Mesenchymal stem cell (in vitro differentiated cells and primary cell): ENCODE results near the gene PODXL.

Experiments used
- DNase-seq: peaks from one replicate; pipeline ENCODE4 v3.0.0-alpha.2; 2013
- H2AFZ ChIP-seq: one replicate; pipeline ENCODE4 v1.6.1; 2013; ENCODE audit warnings: low read depth, mild to moderate bottlenecking, control low read depth, inconsistent platforms, low read length, moderate library complexity
- H2AK5ac ChIP-seq: 2 replicates; pipeline ENCODE4 v1.6.1; 2013; ENCODE audit warnings: low read length, moderate library complexity, mild to moderate bottlenecking, inconsistent platforms; ENCODE audit not compliant: severe bottlenecking
- H2BK120ac ChIP-seq: one replicate; pipeline ENCODE4 v1.6.1; 2013; ENCODE audit warnings: low read depth, mild to moderate bottlenecking, inconsistent platforms, low read length, moderate library complexity
- H2BK12ac ChIP-seq, 2 experiments: one replicate each; pipeline ENCODE4 v1.6.1; 2013; ENCODE audit warnings: inconsistent platforms in 2 of 2, low read length in 2 of 2, mild to moderate bottlenecking in 2 of 2, moderate library complexity in 2 of 2, control low read depth in 1 of 2
- H2BK15ac ChIP-seq: one replicate; pipeline ENCODE4 v1.6.1; 2013; ENCODE audit warnings: mild to moderate bottlenecking, low read depth, inconsistent platforms; ENCODE audit not compliant: poor library complexity, severe bottlenecking
- H2BK5ac ChIP-seq: 2 replicates; pipeline ENCODE4 v1.6.1; 2013; ENCODE audit warnings: low read depth, mild to moderate bottlenecking, low read length, control low read depth, inconsistent platforms; ENCODE audit not compliant: poor library complexity, severe bottlenecking
- H3K14ac ChIP-seq, 2 experiments: one replicate each; pipeline ENCODE4 v1.6.1; 2013; ENCODE audit warnings: inconsistent platforms in 2 of 2, low read length in 2 of 2, control low read depth in 1 of 2, mild to moderate bottlenecking in 1 of 2, moderate library complexity in 1 of 2
- H3K18ac ChIP-seq, 2 experiments: one replicate each; pipeline ENCODE4 v1.6.1; 2013; ENCODE audit warnings: inconsistent platforms in 2 of 2, low read length in 2 of 2, control low read depth in 1 of 2, low read depth in 1 of 2, mild to moderate bottlenecking in 1 of 2
- H3K23ac ChIP-seq, 2 experiments: one replicate each; pipeline ENCODE4 v1.6.1; 2013; ENCODE audit warnings: inconsistent platforms in 2 of 2, low read length in 2 of 2, mild to moderate bottlenecking in 2 of 2, moderate library complexity in 2 of 2, control low read depth in 1 of 2
- H3K27ac ChIP-seq: 2 replicates; pipeline ENCODE4 v1.5.1; 2013; ENCODE audit warnings: mild to moderate bottlenecking, moderate library complexity, low read length, control low read depth, inconsistent platforms; ENCODE audit not compliant: poor library complexity, severe bottlenecking
- H3K27me3 ChIP-seq, 2 experiments: 2 replicates each; pipeline versions ENCODE4 v1.6.1 to v1.7.0; 2013; ENCODE audit warnings: low read length in 2 of 2, mild to moderate bottlenecking in 2 of 2, moderate library complexity in 2 of 2, control low read depth in 1 of 2, inconsistent platforms in 1 of 2; ENCODE audit not compliant: control insufficient read depth in 1 of 2, insufficient read depth in 1 of 2
- H3K36me3 ChIP-seq, 2 experiments: 2 replicates each; pipeline versions ENCODE4 v1.6.1 to v1.7.0; 2013; ENCODE audit warnings: low read length in 2 of 2, control low read depth in 1 of 2, inconsistent platforms in 1 of 2, low read depth in 1 of 2, mild to moderate bottlenecking in 1 of 2; ENCODE audit not compliant: insufficient read depth in 2 of 2, control insufficient read depth in 1 of 2
- H3K4ac ChIP-seq, 2 experiments: one replicate each; pipeline ENCODE4 v1.6.1; 2013; ENCODE audit warnings: inconsistent platforms in 2 of 2, low read length in 2 of 2, mild to moderate bottlenecking in 2 of 2, moderate library complexity in 2 of 2, control low read depth in 1 of 2, low read depth in 1 of 2
- H3K4me1 ChIP-seq: 2 replicates; pipeline ENCODE4 v1.6.1; 2013; ENCODE audit warnings: low read depth, low read length, control low read depth; ENCODE audit not compliant: control insufficient read depth, insufficient read depth
- H3K4me2 ChIP-seq: 2 replicates; pipeline ENCODE4 v1.6.1; 2013; ENCODE audit warnings: low read length, mild to moderate bottlenecking, inconsistent platforms; ENCODE audit not compliant: poor library complexity, severe bottlenecking
- H3K4me3 ChIP-seq, 2 experiments: 2 replicates each; pipeline versions ENCODE4 v1.5.1 to v1.7.0; 2013; ENCODE audit warnings: low read length in 2 of 2, mild to moderate bottlenecking in 2 of 2, control low read depth in 1 of 2, low read depth in 1 of 2; ENCODE audit not compliant: insufficient read depth in 1 of 2
- H3K79me1 ChIP-seq: replicated peaks from 2 replicates; pipeline ENCODE4 v1.6.1; 2013; ENCODE audit warnings: mild to moderate bottlenecking, control low read depth, low read length, inconsistent platforms; ENCODE audit not compliant: poor library complexity, severe bottlenecking
- H3K9ac ChIP-seq: 2 replicates; pipeline ENCODE4 v1.7.0; 2013; ENCODE audit warnings: mild to moderate bottlenecking, low read length, moderate library complexity
- H3K9me3 ChIP-seq: 2 replicates; pipeline ENCODE4 v1.7.0; 2013; ENCODE audit warnings: mild to moderate bottlenecking, low read length; ENCODE audit not compliant: control insufficient read depth
- H4K8ac ChIP-seq: one replicate; pipeline ENCODE4 v1.6.1; 2013; ENCODE audit warnings: inconsistent platforms, mild to moderate bottlenecking, low read length, moderate library complexity
- H4K91ac ChIP-seq: one replicate; pipeline ENCODE4 v1.6.1; 2013; ENCODE audit warnings: mild to moderate bottlenecking, low read length, inconsistent platforms
- WGBS: methylation state at CpG from one replicate; pipeline ENCODE4 v1.1.7; 2013; ENCODE audit warnings: mixed read lengths; 5-methylcytosine and 5-hydroxymethylcytosine counted together

PODXL gene

DNA sequence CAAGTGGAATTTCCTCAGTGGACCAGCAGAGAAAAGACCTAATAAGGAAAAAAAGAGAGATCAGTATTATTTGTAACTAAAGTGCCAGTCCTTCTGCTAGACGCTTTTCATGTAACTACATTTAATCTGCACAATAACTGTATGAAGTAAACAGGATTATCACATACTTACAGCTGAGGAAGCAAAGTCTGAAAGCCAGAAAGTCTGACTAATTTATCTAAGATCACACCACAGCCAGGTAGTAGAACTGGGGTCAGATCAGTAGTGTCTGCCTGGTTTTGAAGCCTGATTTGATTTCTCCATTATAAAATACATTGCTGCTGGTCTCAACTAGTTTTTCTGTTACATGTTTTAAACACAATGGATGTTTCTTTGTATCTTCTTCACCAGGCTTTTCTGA is 69.2 kb downstream of the PODXL start:
- no peak overlapping the region for H2AK5ac ChIP-seq
- H2BK5ac ChIP-seq = no peak overlapping the region
- H3K27me3 ChIP-seq = no peaks in the 10 kb centered on the region
- no peak overlapping the region for H3K9ac ChIP-seq
- no peaks in the 10 kb centered on the region for H3K4me1 ChIP-seq
- H4K91ac ChIP-seq = no peak overlapping the region
- no CpG with 5 or more reads among the region's 1 CpG for WGBS
- no peak overlapping the region for H2BK15ac ChIP-seq
- no peak overlapping the region for H3K23ac ChIP-seq
- DNase-seq = no peak
- no peak overlapping the region for H3K4me3 ChIP-seq
- H3K4me2 ChIP-seq = no peak overlapping the region
- H3K18ac ChIP-seq = no peak overlapping the region
- H3K9me3 ChIP-seq = no peaks in the 10 kb centered on the region
- peaks cover 2 to 81% of the 10 kb centered on the region in 2 experiments for H3K36me3 ChIP-seq
- H3K79me1 ChIP-seq = peaks cover 3% of the 10 kb centered on the region
- no peak overlapping the region for H3K14ac ChIP-seq
- no peak overlapping the region for H4K8ac ChIP-seq
- no peak overlapping the region for H3K4ac ChIP-seq
- H3K27ac ChIP-seq = no peak overlapping the region
- no peak overlapping the region for H2BK120ac ChIP-seq
- H2AFZ ChIP-seq = no peak overlapping the region
- no peak overlapping the region for H2BK12ac ChIP-seq

DNA sequence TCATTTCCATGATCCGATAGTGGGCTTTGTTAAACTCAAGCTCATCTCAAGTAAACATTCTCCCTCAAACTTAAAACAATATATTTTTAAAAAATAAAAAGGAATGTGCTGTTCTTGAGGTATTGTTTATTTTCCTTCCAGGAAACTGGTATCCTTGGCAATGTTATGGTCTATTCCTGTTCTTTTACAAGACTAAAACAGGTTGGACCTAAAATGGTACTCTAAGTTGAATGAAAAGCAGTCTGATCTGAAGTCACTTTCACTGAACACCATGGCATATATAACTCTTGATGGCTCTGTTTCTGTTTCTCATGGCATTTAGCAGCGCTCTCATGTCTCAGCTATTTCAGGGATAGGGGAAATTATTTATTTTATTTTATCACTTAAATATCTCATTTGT is 70.1 kb downstream of the PODXL start:
- H3K23ac ChIP-seq = no peak overlapping the region
- no peak for DNase-seq
- H2AK5ac ChIP-seq = no peak overlapping the region
- no peaks in the 10 kb centered on the region for H3K9me3 ChIP-seq
- H4K91ac ChIP-seq = no peak overlapping the region
- no peak overlapping the region for H2BK15ac ChIP-seq
- peaks cover 2 to 83% of the 10 kb centered on the region in 2 experiments for H3K36me3 ChIP-seq
- H3K4ac ChIP-seq = no peak overlapping the region
- H2BK12ac ChIP-seq = no peak overlapping the region
- WGBS = no CpG with 5 or more reads among the region's 2 CpGs
- no peak overlapping the region for H2BK5ac ChIP-seq
- no peak overlapping the region for H3K14ac ChIP-seq
- no peak overlapping the region for H2AFZ ChIP-seq
- H3K27me3 ChIP-seq = no peaks in the 10 kb centered on the region
- no peak overlapping the region for H3K27ac ChIP-seq
- H3K4me3 ChIP-seq = no peak overlapping the region
- no peaks in the 10 kb centered on the region for H3K4me1 ChIP-seq
- H4K8ac ChIP-seq = no peak overlapping the region
- H3K18ac ChIP-seq = no peak overlapping the region
- H2BK120ac ChIP-seq = no peak overlapping the region
- H3K79me1 ChIP-seq = peaks cover 3% of the 10 kb centered on the region
- H3K4me2 ChIP-seq = no peak overlapping the region
- no peak overlapping the region for H3K9ac ChIP-seq

DNA sequence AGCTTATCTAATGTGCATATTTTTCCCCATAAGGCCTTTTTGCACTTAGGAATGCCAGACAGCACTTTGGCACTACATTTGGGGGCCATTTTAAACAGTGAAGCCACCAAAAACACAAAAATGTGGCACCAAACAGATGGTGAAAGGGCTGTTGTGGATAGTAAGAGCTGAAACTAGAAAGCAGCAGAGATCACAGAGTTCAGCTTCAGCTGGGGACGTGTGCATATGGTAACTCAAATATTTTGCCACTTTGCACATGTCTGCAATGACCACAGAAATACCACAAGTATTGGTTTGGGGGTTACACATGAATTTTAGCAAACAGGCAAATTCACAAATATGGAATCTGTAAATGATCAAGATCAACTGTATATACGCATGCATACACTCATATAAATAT is 72.8 kb downstream of the PODXL start:
- H3K27ac ChIP-seq = no peak overlapping the region
- H2BK12ac ChIP-seq = no peak overlapping the region
- H3K4ac ChIP-seq = no peak overlapping the region
- H3K9me3 ChIP-seq = no peaks in the 10 kb centered on the region
- no peak for DNase-seq
- H3K18ac ChIP-seq = no peak overlapping the region
- peak overlapping the region; percentile 93 for H2AK5ac ChIP-seq
- no peak overlapping the region for H2AFZ ChIP-seq
- H3K14ac ChIP-seq = no peak overlapping the region
- H2BK120ac ChIP-seq = no peak overlapping the region
- H4K8ac ChIP-seq = no peak overlapping the region
- no peak overlapping the region for H3K23ac ChIP-seq
- no peak overlapping the region for H3K4me3 ChIP-seq
- H3K4me2 ChIP-seq = no peak overlapping the region
- peaks cover 2 to 74% of the 10 kb centered on the region in 2 experiments for H3K36me3 ChIP-seq
- H2BK15ac ChIP-seq = peak overlapping the region; percentile 48
- no peaks in the 10 kb centered on the region for H3K27me3 ChIP-seq
- no peak overlapping the region for H2BK5ac ChIP-seq
- no peak overlapping the region for H3K9ac ChIP-seq
- WGBS = 80% methylated on average over 1 of the region's 2 CpGs
- peaks cover 3% of the 10 kb centered on the region for H3K79me1 ChIP-seq
- peaks cover 2% of the 10 kb centered on the region for H3K4me1 ChIP-seq
- H4K91ac ChIP-seq = no peak overlapping the region

DNA sequence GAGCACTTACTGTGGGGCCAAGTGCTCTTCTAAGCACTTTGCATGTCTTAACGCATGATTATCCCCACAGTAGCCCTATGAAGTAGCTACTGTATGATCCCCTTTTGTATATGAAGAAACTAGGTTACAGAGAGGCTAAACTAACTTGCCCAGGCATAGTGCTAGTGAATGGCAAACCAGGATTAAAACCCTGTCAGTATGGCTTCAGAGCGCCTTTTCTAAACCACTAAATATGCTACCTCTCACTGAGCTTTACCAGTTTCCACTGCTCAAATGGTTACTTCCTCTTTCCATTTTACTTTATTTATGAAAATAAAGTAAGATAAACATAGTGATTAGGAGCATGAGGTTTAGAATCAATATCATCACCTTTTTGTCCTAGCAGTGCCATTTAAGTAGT is 73.6 kb downstream of the PODXL start:
- Histone ChIP-seq H2BK120ac (no peak overlapping the region), H3K4ac (no peak overlapping the region), H3K36me3 (peaks cover 2 to 74% of the 10 kb centered on the region in 2 experiments), H3K4me2 (no peak overlapping the region), H2AK5ac (no peak overlapping the region), H3K27ac (no peak overlapping the region), H3K4me3 (no peak overlapping the region), H2BK15ac (no peak overlapping the region), H3K27me3 (no peaks in the 10 kb centered on the region), H3K9me3 (no peaks in the 10 kb centered on the region), H3K18ac (no peak overlapping the region), H4K91ac (no peak overlapping the region), H3K23ac (no peak overlapping the region), H2AFZ (no peak overlapping the region), H3K9ac (no peak overlapping the region), H3K79me1 (peaks cover 3% of the 10 kb centered on the region), H3K4me1 (peaks cover 2% of the 10 kb centered on the region), H4K8ac (no peak overlapping the region), H2BK12ac (no peak overlapping the region), H3K14ac (no peak overlapping the region), H2BK5ac (no peak overlapping the region)
- DNase-seq = no peak
- WGBS = no CpG with 5 or more reads among the region's 2 CpGs
